HG02970 (cell line): ENCODE measurements around the gene TRIP11.

Experiments
- ATAC-seq: cut with Tn5 transposase; IDR thresholded peaks from one replicate; pipeline ENCODE4 v1.9.1; 2021; ENCODE audit warnings: mild to moderate bottlenecking, moderate library complexity, moderate number of reproducible peaks; ENCODE audit not compliant: unreplicated experiment, low FRiP score

Gene TRIP11

GRCh38 chr14:92012121-92012748 lies 27.6 kb downstream of the TRIP11 start:
- ATAC-seq, result no peak

GRCh38 chr14:92010644-92011043 lies 29.2 kb downstream of the TRIP11 start:
- no peak for ATAC-seq

- no peak for ATAC-seq
Measured at GRCh38 chr14:92009604-92010003, 30.3 kb downstream of the TRIP11 start.

GRCh38 chr14:92005019-92005418 lies 34.8 kb downstream of the TRIP11 start:
- no peak for ATAC-seq

GRCh38 chr14:92004062-92004461 lies 35.8 kb downstream of the TRIP11 start:
- ATAC-seq, result no peak

- ATAC-seq, result no peak
Measured at GRCh38 chr14:91998667-91999570, 40.9 kb downstream of the TRIP11 start.

GRCh38 chr14:91997492-91997891 lies 42.4 kb downstream of the TRIP11 start:
- ATAC-seq, result no peak

- ATAC-seq, result no peak
Measured at GRCh38 chr14:91996948-91997371, 42.9 kb downstream of the TRIP11 start.

- no peak for ATAC-seq
Measured at GRCh38 chr14:91987192-91987591, 52.7 kb downstream of the TRIP11 start.

- ATAC-seq, result no peak
Measured at GRCh38 chr14:91985521-91986255, 54.2 kb downstream of the TRIP11 start.

GRCh38 chr14:91985008-91985407 lies 54.9 kb downstream of the TRIP11 start:
- ATAC-seq, result no peak

- no peak for ATAC-seq
Measured at GRCh38 chr14:91983588-91983987, 56.3 kb downstream of the TRIP11 start.

- no peak for ATAC-seq
Measured at GRCh38 chr14:91980157-91980556, 59.7 kb downstream of the TRIP11 start.

GRCh38 chr14:91977884-91978283 lies 62.0 kb downstream of the TRIP11 start:
- no peak for ATAC-seq

- no peak for ATAC-seq
Measured at GRCh38 chr14:91975763-91976162, 64.1 kb downstream of the TRIP11 start.

GRCh38 chr14:91971188-91971778 lies 68.6 kb downstream of the TRIP11 start:
- no peak for ATAC-seq

GRCh38 chr14:91968280-91968679 lies 71.6 kb downstream of the TRIP11 start:
- no peak for ATAC-seq

- no peak for ATAC-seq
Measured at GRCh38 chr14:91964724-91965123, 75.1 kb downstream of the TRIP11 start.

GRCh38 chr14:91964011-91964410 lies 75.8 kb downstream of the TRIP11 start:
- ATAC-seq, result no peak

- ATAC-seq, result no peak
Measured at GRCh38 chr14:91963465-91963864, 76.4 kb downstream of the TRIP11 start.
